ENCODE measurements around the gene LSAMP.

GRCh38 chr3:115839246-115839645 is 606.0 kb downstream of the LSAMP start:
- TF ChIP-seq CTCF (tag by site-specific recombination; IDR thresholded peaks at IDR 0.05), result no peak
- TF ChIP-seq ZNF350 (tag by site-specific recombination; IDR thresholded peaks at IDR 0.05), result no peak
